HG02759 (cell line): ENCODE results near the gene TMEM201.
A peak's percentile ranks its signal among the peaks of the same experiment; 100 is the strongest.
"Not testable (repeated sequence)": the region's sequence is repeated elsewhere in the genome, so short reads cannot be mapped to it uniquely, and the experiment has no call there.

Source experiments
- ATAC-seq: cut with Tn5 transposase; IDR thresholded peaks from one replicate; pipeline ENCODE4 v1.9.1; 2021; ENCODE audit warnings: mild to moderate bottlenecking, moderate library complexity; ENCODE audit not compliant: unreplicated experiment

TMEM201 gene

GRCh38 chr1:9615316-9616063 lies 26.8 kb downstream of the TMEM201 start:
- no peak for ATAC-seq

GRCh38 chr1:9618909-9619679 lies 30.4 kb downstream of the TMEM201 start:
- no peak for ATAC-seq

GRCh38 chr1:9621032-9621431 lies 32.3 kb downstream of the TMEM201 start:
- ATAC-seq = no peak

GRCh38 chr1:9624081-9624480 lies 35.4 kb downstream of the TMEM201 start:
- ATAC-seq = no peak

DNA sequence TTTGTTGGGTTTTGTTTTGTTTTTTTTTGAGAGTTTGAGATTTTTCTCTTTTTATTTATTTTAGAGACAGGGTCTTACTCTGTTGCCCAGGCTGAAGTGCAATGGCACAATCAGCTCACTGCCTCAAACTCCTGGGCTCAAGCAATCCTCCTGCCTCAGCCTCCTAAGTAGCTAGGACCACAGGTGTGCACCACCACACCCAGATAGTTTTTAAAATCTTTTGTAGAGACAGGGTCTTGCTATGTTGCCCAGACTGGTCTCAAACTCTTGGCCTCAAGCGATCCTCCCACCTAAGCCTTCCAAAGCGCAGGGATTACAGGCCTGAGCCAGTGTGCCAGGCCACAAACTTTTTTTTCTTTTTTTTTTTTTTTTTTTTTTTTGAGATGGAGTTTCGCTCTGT lies 36.3 kb downstream of the TMEM201 start:
- not testable (repeated sequence) for ATAC-seq

- ATAC-seq = peak; percentile 43
Measured at GRCh38 chr1:9626201-9626608, 37.5 kb downstream of the TMEM201 start.

- ATAC-seq = no peak
Measured at GRCh38 chr1:9628541-9629444, 40.1 kb downstream of the TMEM201 start.

DNA sequence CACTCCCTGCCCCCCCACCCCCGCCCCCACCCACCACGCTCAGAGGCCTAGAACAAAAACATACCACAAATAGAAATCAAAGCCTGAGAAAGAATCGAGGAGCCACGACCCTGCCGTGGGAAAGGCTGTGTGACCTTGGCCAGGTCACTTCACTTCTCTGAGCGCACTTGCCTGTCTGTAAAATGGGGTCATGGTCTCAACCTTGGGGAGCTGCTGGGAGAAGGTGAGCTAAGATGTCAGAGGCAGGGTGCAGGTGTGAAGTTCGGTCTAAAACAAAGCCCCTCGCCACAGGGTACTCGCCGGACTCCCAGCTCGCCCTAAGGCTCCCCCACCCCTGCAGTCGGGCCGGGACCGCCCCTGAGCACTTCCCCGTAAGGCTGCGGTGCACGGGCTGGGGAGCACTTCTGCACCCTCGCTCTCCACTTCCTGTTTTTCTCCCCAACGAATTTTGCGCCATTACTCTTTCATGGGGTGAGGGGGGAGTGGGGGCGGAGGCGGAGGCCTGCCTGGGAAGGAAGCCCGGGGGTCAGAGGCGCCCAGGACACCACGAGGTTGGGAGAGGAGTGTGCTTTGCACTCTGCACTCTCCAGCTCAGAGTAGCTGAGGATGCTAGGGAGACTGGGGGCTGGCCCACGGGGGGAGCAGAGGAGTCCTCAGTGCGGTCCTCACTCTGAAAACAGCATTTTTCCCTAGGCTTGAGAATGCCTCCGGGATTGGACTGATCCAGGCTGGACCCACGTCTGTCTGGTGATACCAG lies 40.9 kb downstream of the TMEM201 start:
- no peak for ATAC-seq

DNA sequence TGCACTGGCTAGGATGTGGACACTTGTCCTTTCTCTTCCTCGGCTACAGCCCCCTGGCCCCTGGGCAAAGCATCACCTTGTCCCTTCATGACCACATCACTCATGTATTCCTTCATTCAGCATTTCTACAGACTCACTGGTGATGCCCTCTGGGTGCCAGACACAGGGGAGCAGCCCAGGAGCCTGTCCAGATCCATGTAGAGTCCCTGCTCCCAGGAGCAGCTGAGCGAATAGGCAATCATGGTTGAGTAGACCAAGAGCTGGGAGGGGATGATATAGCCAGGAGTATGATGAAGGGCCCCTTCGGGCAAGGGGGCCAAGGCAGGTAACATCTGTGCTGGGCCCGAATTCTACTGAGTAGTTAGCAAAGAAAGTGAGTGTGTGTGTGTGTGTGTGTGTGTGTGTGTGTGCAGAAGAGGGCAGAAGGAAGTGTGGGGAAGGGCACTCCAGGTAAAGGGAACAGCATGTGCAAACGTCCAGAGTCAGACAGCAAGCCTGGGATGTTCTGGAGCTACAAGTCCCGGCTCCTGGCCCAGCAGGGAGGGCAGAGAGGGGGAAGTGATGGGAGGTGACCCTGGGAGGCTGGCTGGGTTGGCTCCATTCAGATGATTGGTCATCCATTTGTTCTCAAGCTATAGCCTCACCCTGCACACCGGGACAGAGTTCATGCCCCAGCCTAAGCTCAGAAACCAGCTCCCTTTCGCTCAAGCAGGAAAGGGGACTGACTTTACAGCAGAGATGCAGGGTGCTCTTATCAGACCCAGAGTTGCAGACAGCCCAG lies 41.8 kb downstream of the TMEM201 start:
- no peak for ATAC-seq

GRCh38 chr1:9631613-9632012 lies 42.9 kb downstream of the TMEM201 start:
- ATAC-seq = no peak

DNA sequence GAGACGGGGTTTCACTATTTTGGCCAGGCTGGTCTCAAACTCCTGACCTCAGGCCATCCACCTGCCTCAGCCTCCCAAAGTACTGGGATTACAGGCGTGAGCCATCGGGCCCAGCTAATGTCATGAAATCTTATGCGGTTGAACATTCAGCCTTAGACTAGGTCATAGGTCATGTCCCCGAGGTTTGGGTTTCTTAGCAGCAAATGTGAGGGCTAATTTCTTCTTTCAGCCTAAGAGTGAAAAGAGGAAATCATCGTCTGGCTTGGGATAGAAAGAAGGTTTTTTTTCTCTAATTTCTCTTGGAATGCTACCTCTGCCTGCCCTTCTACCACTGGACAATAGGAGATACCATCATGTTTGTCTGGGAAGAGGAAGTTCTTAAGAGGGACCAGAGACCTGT lies 44.8 kb downstream of the TMEM201 start:
- no peak for ATAC-seq

DNA sequence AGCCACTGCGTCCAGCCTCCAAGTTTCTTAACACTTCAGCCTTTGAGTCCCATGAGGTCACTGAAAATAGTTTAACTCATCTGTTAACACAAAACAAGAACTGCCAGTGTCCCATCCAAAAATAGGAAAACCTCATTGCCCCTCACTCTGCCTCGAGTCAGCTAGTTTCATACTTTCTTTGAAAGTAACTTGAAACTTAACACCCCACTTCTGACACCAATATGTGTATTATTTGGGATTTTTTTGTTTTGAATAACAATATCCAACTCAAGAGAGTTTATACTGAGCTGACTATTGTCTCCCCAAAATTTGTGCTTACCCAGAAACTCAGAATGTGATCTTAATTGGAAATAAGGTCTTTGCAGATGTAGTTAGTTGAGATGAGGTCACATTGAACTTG lies 45.9 kb downstream of the TMEM201 start:
- ATAC-seq = no peak

DNA sequence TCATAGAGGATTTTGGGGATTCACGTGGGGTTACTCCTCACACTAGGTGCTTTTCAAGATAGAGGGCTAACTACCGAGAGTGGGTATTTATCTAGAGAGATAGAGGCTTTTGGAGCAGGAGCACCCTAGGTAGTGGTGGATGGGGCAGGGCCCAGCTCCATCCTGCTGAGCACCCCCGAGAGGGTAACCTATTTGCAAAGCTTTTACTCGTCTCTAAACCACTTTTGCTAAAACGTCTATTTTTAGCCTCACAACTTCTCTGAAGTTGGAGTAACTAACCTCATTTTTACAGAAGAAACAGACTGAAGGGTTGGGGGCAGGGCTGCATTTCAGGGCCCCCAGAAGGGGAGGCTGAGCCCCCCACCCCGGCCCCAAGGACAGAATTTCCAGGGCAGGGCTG lies 50.5 kb downstream of the TMEM201 start:
- ATAC-seq = no peak

GRCh38 chr1:9643351-9644256 lies 54.9 kb downstream of the TMEM201 start:
- ATAC-seq = no peak

DNA sequence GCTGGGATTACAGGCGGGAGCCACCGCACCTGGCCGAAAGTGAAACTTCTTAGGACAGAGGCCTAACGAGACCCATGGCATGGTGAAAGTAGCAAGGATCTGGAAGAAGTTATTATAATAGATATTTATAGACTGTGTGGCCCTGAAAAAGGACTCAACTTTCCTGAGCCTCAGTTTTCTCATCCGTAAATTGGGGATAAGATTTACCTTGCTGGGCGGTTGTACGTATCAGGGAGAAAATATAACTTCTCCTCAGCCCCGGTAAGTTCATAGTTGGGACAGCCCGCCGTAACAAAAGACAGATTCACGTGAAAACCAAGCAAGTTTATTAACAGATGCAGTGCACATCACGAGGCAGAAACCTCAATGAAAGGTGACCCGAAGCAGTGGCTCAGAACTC lies 57.3 kb downstream of the TMEM201 start:
- ATAC-seq = no peak

DNA sequence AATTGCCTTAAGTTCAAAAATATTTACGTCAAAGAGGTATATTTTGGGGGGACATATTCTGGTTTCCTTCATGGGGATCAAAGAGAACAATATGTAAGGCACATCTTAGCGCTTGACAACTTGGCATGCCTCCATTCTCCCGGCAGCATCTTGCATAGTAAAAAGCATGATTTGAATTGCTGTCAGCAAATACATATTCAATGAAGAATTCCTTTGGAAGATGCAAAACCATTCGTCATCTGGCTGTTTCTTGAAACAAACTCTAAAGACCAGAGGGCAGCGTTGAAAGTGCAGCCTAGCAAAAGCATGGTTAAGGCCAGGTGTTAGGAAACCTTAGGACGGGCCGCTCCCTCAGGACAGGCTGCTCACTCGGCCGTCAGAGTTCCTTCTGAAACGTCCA lies 59.5 kb downstream of the TMEM201 start:
- no peak for ATAC-seq

GRCh38 chr1:9649769-9650168 lies 61.1 kb downstream of the TMEM201 start:
- no peak for ATAC-seq

GRCh38 chr1:9651220-9651564 lies 62.5 kb downstream of the TMEM201 start:
- no peak for ATAC-seq
